ENCODE data around the gene PIP4K2C.
A peak's percentile ranks its signal among the peaks of the same experiment; 100 is the strongest.
"Not testable (repeated sequence)": the region's sequence is repeated elsewhere in the genome, so short reads cannot be mapped to it uniquely, and the experiment has no call there.

The PIP4K2C gene

GRCh38 chr12:57611108-57611826, 20.3 kb downstream of the PIP4K2C start, which contains the start of gene ARHGEF25:
Gene ARHGEF25, plus strand, starts transcription at chr12:57611435. Its CDS starts 460 bp downstream, at chr12:57611895.
- peak; percentile 62 for DNase-seq

GRCh38 chr12:57611827-57612710, 21.1 kb downstream of the PIP4K2C start:
- DNase-seq = no peak

GRCh38 chr12:57612711-57613426, 21.9 kb downstream of the PIP4K2C start:
- no peak for DNase-seq

- no peak for DNase-seq
These were observed 22.6 kb downstream of the PIP4K2C start for GRCh38 chr12:57613427-57614109.

- no peak for DNase-seq
These were observed 23.4 kb downstream of the PIP4K2C start for GRCh38 chr12:57614178-57614947.

- DNase-seq = no peak
These were observed 24.0 kb downstream of the PIP4K2C start for GRCh38 chr12:57614948-57615500.

- DNase-seq = no peak
These were observed 24.6 kb downstream of the PIP4K2C start for GRCh38 chr12:57615637-57616036.

- no peak for DNase-seq
These were observed 25.6 kb downstream of the PIP4K2C start for GRCh38 chr12:57616383-57617101.

- DNase-seq = no peak
These were observed 26.9 kb downstream of the PIP4K2C start for GRCh38 chr12:57617942-57618341.

GRCh38 chr12:57618431-57618830, 27.4 kb downstream of the PIP4K2C start:
- DNase-seq = not testable (repeated sequence)

- no peak for DNase-seq
These were observed 28.0 kb downstream of the PIP4K2C start for GRCh38 chr12:57618966-57619433.

- peak; percentile 32 for DNase-seq
These were observed 28.6 kb downstream of the PIP4K2C start for GRCh38 chr12:57619434-57620244.

- DNase-seq = no peak
These were observed 29.4 kb downstream of the PIP4K2C start for GRCh38 chr12:57620245-57620935.

- DNase-seq = peak; percentile 26
These were observed 30.0 kb downstream of the PIP4K2C start for GRCh38 chr12:57620936-57621496.

- peak; percentile 63 for DNase-seq
These were observed 30.7 kb downstream of the PIP4K2C start for GRCh38 chr12:57621497-57622292.

GRCh38 chr12:57622293-57623245, 31.6 kb downstream of the PIP4K2C start:
- no peak for DNase-seq

- DNase-seq = no peak
These were observed 32.4 kb downstream of the PIP4K2C start for GRCh38 chr12:57623385-57623784.
